NCI-H345 treated with DMSO at 0.1 percent for 48 hours (cell line): ENCODE data around the gene HCFC1.

ENCODE experiments used
- DNase-seq: peaks from one replicate; lab custom pipeline; 2025; ENCODE audit not compliant: unreplicated experiment; lab: John Stamatoyannopoulos, UW

Gene HCFC1

DNA sequence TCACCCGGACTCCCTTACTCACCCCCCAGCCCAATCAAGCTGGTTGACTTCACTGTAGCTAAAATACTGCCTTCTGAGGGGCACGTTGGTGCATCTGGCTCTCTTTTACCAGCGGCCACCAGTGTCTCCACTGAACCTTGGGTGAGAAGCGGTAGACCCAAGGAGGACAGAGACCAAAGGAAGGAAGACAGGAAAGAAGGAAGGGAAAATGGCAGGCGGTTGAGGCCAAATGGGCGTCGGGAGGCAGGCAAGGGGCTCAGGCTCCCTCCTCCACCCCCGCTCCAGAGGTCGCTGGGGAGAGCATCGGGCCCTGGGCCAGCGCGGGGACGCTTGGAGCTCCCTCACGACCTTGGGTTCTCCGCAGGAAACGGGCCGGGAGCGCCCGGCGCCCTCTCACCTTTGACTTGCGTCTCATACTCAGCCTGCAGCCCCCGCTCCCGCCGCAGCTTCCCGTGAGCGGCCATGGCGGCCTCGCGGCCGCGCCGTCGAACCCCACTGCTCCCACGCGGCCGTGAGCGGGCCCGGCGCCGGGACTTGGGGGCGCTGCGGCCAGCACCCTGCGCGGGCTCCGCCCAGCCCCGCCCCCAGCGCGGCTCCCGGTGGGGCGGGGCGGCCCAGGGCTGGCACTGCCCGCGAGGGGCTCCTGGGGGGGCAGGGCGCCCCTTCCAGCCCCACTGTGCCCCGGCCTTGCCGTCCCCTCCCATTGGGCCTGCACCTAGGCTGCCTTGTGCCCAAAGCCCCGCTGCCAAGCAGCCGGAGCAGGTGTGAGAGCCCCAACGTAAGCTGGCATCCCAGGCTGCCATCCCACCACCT lies 45.7 kb downstream of the HCFC1 start, which contains the start of gene ARHGAP4:
TSS of gene ARHGAP4 (minus strand) at position 526 of the 813 bp plus-strand sequence. CDS start at position 464, 62 bp downstream.
- DNase-seq = no peak

DNA sequence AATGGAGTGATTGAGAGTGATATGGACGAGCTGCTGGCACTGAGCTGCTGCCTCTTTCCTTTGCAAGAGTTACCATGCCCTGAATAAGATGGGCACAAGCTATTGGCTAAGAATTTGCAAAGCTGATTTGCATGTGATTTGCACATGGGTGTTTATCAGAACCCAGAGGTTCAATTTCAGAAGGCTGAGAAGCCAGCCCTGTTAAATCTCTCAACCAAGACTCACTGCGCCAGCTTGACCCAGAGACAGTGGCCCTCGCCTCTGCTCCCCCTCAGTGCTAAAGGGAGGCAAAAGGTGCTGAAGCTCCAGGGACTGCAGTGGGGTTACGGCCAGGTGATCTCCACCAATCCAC lies 46.3 kb downstream of the HCFC1 start:
- no peak for DNase-seq

DNA sequence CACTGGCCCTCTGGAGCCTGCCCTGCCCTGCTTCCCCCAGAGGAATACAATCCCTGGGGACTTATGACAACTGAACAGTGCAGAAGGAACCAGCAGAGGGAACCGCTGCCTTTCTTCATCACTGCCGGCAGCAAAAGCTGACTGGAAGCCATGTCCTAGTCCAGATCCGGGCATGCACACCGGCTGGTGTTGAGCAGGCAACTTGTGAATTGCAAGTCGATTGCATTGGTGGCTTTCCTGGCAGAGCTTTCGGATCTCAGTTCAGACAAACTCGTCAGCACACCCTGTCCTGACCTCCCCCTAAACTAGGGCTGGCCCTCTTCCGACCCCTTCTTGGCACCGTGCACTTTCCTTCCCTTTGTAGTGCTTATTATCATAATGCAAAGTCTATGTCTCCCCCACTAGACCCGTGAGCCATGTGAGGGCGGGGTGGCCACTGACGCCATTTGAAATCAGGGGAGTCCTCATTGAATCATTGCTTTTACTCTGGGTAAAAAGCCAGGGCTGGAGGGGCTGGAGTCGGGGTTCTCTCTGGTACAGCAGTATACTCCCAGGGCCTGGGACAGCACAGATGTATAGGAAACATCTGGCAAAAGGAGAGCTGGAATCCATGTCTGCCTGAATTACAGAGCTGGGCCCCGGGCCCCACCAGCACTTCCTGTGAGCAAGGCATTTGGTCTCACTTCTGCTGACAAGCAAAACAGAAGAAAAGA lies 47.3 kb downstream of the HCFC1 start:
- no peak for DNase-seq

DNA sequence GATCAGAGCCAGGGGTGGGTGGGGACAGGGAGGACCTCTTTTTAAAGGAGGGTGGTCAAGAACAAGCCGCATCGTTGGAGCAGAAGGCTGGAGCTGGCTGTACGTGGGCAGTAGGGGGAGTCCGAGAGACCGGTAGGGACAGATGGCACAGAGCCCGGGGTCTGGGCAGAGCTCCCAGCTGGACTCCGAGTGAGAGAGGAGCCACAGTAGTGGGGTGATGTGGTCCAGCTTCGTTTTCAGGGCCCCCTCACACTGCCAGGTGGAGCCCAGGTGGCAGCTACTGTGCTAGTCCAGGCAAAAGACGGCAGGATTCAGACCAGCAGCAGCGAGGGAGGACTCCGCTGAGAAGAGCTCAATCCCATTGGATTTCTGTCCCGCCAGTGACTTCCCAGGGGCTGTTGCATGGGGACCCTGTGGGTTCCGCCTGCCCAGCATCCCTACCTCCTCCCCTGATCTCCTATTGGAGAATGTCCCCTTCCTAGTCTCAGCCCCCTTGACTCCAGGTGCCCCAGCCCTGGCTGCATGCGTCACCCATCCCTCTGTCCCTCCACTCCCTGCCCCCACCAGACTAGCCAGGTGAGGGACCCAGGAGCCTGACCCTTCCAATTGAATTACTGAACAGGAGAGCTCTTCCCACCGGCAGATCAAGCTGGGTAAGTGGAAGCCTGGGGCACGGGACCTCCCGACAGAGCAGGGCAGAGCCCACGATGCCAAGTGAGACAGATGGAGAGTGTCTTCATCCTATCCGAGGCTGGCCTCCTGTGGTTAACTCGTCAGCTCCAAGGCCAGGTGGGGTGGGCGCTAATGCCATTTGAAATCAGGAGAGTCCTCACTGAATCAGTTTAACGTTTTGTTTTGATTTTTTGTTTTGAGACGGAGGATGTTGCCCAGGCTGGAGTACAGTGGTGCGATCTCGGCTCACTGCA lies 48.4 kb downstream of the HCFC1 start:
- no peak for DNase-seq

DNA sequence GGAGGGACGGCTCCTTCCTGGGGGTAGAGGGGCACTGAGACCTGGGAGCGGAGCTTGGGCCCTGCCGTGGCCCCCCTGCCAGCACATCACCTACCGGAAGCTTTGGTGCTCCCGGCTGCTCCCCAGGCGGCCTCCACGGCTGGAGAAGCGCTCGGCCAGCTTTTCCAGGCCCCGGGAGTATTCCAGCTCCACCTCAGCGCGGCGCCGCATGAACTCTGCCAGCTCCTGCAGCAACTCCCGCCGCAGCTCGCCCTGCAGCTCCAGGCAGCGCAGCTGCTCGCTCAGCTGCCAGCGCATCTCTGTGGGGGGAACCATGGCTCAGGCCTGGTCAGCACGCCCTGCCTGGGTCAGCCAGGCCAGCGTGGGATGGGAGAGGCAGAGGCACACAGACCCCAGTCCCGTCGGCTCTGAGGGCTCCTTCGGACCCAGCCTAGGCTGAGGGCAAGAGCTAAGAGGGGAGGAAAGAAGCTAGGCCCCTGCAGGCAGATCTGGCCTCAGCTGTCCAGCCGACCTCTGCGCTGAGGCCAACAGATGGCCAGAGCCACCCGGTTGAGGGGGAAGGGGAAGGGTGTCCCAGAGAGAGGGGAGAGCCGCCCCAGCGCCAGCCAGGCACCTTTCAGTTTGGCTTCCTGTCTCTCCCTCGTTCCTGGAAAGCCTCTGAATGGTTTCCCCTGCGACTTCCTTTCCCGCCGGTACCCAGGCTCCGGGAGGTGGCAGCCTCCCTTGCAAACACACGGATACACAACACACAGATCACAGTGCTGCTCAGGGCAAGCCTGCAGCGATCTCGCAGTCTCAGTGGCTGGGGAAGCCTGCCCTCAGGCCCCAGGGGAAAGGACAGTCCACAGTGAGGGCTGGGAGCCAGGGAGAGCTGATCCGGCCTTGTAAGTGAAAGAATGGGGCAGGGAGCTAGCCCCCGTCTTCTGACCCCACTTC lies 49.8 kb downstream of the HCFC1 start:
- no peak for DNase-seq

DNA sequence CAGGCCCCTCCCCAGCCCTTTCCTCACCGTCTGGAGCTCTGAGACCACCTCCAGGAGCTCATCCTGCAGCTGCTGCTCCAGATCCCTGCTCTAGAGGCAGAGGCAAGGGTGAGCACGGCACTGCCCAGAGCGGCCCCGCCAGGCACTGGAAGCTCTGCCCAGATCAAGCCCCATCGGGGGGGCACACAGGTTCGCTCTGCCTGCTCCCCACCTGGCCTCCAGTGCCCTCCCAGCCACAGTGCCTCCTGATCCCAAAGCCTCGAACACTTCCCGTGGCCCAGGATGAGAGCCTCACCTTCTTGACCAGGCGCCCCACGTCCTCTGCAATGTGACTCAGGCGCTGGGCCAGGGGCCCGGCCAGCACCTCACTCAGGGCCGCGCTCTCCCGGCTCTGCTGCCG lies 50.5 kb downstream of the HCFC1 start:
- DNase-seq = no peak

DNA sequence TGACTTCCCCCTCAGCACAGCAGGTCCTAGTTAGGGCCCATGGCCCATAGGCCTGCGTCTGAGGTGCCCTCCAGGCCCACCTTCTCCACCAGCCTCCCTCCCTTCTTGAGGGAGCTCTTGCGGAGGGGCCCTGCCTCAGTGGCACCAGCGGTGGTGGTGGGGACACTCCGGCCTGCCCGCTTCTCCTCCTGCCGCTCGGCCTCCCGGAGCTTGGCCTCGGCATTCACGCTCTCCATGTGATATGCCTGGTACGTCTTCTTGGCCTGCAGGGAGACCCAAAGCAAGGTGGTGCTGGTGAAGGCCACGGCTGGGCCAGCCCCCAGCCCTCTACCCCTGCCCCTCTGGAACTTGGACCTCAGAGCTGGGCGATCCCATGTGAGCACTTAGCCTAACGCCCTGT lies 51.1 kb downstream of the HCFC1 start:
- no peak for DNase-seq

DNA sequence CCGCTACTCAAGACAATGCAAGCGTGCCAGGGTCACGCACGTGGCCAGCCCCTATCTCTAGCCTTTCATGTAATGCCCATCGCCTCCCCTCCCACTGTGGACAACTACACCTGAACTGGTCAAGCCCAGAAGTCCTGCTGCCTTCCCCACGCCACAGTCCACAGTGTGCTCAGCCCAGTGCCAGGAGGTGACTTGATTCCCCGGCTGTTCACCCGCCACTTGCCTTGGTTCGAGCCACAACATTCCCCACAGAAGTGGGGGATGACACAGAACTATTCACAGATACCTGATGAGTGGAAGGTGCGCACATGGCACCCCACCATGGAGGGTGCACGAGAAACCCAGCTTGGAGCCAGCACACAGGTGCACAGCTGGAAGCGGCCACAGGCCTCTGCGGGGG lies 52.3 kb downstream of the HCFC1 start:
- DNase-seq = no peak

DNA sequence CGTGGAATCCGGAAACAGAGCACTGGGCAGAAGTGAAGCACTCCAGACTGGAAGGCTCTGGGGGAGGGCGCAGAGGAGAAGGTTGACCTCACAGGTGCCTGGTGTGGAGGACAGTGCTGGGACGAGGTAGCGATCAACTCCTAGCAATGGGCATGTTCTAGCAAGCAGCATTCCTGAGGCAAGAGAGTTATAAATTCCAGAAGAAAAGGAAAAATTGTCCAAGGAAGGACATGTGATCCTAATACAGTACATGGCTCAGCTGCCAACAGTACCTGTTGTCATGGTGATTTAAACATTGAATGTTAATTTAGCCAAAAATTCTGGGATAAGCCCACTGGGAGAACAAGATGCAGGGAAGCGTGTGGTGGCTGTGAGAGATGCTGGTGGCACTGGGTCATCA lies 53.7 kb downstream of the HCFC1 start:
- no peak for DNase-seq

DNA sequence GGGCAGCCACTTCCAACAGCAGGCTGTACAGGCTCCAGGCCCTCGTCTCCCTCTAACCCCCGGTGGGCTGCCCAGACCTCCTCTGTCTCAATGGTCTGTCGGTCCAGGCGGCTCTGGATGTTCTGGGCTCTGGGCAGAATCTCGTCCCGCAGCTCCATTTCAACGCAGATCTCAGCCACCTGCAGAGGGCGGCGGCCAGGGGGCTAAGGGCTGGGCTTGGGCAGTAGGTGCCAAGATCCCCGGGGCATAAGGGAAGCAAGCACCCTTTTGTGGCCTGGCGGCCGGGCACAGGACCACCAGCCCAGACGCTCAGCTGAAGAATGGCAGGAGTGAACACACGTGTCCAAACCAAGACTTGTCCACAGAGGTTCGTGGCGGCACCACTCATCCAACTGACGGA lies 57.9 kb downstream of the HCFC1 start:
- no peak for DNase-seq

DNA sequence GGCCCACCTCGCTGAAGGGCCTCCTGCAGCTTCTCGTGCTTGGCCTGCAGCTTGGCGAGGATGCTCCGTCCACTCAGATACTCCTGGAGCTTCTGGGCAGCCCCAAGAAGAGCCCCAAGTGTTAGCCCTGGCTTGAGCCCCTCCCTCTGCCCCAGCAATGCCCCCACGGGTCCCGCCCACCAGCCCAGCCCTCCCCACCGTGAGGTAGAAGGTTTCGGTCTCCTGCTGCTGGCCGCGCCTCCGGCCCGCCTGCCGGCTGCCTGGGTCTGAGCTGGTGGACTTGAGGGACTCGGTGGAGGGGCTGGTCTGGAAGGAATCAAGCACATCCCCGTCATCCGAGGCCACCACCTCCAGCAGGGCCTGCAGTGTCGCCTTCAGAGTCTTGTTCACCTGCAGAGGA lies 58.4 kb downstream of the HCFC1 start:
- DNase-seq = no peak

DNA sequence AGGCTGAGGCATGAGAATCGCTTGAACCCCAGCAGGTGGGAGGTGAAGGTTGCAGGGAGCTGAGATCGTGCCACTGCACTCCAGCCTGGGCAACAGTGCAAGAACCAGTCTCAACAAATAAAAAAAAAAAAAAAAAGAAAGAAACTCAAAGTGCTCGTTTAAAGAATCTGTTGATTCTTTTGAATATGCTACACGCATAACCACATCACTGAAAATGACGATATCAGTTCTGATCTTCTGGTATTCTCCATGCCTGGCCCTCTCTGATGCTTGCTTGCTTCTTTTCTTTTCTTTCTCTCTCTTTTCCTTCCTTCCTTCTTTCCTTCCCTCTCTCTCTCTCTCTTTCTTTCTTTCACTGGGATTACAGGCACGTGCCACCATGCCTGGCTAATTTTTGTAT lies 59.8 kb downstream of the HCFC1 start:
- DNase-seq = no peak

DNA sequence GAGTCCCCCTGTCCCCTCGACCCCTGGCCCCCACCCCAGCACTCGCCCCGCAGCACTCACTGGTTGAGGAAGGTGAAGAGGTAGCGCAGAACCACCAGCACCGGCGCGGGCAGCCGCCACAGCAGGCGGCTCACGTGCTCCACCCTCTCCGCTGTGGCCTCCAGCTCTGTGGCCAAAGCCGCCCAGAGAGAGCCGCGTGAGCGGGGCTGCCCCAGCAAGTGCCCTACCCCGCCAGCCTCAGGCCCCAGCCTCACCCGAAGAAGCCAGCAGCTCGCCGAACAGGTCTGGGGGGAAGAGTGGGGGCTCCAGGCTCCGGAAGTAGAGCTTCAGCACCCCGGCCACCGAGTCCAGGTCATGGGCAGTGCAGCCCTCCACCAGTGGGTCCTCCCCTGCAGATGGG lies 61.2 kb downstream of the HCFC1 start:
- no peak for DNase-seq

DNA sequence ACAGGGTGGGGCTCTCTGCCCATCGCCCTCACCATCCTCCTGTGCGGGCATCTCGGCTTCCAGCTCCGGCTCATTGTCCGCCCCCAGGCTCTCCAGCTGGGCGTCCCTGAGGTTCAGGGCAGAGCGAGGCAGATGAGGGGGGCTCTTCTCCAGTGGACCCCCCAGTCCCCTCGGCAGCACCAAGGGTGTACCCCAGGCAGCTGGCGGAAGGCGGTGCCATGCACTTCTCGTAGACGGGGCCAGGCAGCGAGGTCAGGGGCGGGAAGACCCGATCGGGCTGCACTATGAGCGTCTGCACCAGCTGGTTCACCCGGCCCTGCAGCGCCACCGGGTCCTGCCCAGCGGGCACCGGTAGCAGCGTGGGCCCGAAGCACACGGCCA lies 61.6 kb downstream of the HCFC1 start:
- no peak for DNase-seq

DNA sequence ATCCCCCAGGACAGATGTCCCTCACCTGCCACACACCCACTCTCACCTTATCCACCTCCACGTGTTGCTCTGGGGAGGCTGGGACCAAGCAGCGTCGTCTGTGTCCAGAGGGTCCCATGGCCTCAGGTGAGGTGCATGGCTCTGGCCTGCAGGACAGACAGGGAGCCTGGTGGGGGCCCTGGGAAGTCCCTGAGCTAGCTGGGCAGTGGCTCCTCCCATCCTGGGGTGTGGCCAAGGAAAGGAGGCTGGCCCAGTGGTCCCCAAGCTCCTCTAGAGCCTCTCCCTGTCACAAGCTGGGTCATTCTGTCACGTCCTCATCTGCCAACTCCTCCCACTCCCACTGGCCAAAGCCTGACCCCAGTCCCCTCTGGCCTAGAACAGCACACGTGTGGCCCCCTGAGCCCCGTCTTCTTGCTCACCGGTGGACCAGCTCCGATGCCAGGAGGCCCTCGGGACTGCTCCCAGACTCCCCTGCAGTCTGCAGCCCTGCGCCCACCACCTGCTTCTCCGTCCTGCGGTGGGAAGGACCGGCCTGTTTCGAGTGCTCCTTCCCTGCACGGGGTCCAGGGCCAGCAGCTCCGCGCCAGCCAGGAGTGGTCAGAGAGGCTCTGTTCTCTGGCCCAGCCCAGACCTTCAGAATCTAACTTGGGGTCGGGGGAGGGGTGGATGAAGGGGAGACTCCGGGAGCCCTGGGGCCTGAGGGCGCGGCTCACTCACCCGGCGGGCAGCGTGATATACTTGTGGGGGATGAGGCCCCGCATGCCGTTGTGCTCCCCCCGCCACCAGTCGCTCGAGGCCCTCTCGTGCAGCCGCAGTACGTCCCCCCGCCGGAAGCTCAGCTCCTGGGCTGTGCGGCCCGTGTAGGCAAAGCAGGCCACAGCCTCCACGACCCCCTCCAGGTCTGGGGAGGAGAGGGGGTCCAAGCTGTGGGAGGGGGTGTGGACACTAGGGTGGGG lies 62.3 kb downstream of the HCFC1 start:
- no peak for DNase-seq

DNA sequence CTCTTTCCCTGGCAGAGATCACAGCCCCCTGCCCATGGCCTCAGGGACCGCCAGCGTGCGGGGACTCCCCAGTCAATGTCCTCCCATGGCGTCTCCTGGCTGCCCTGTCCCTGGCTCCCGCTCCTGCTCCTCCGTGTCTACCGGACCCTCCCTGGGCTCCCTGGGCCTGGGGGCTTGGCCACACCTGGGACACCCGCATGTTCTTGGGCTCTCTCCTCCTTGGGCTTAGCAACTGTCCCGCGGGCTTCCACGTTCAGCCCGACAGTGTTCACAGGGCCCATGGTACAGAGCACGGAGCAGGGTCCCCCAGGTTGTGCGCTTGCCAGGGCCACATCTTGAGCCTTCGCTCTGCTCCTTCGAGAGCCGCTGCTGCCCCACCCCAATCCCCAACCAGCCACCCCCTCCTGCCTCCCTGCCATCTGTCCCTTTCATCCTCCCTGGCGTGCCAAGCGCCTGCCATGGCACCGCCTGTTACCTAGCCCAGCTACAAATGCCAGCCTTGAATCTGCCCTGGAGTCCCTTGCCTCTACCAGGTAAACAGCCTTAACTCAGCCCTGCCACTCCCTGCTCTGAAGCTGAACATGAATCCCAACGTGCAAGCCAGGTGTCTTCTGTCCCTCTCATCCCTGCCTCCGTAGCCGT lies 63.3 kb downstream of the HCFC1 start:
- no peak for DNase-seq

DNA sequence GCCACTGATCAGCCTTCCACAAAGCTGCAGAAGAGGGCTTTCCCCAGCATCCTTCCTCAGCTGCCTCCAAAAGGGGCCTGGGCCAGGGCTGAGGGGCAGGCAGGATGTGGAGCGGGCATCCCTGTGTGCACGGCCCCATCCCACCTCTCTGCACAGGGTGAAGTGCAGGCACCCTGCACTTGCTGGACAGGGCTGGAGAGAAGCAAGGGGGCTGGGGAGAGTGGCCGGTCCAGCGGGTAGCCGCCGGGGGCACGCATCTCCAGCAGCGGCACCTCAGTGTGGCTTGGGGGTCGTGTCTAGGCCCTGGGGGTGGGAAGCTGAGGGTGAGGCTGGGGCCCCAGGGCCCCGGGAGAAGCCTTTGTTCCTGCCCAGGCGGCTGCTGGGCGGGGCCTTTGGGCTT lies 64.2 kb downstream of the HCFC1 start:
- DNase-seq = no peak

DNA sequence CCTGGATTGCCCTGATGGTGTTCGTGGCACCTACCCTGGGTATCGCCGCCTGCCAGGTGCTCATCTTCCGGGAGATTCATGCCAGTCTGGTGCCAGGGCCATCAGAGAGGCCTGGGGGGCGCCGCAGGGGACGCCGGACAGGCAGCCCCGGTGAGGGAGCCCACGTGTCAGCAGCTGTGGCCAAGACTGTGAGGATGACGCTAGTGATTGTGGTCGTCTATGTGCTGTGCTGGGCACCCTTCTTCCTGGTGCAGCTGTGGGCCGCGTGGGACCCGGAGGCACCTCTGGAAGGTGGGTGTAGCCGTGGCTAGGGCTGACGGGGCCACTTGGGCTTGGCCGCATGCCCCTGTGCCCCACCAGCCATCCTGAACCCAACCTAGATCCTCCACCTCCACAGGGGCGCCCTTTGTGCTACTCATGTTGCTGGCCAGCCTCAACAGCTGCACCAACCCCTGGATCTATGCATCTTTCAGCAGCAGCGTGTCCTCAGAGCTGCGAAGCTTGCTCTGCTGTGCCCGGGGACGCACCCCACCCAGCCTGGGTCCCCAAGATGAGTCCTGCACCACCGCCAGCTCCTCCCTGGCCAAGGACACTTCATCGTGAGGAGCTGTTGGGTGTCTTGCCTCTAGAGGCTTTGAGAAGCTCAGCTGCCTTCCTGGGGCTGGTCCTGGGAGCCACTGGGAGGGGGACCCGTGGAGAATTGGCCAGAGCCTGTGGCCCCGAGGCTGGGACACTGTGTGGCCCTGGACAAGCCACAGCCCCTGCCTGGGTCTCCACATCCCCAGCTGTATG lies 65.3 kb downstream of the HCFC1 start:
- DNase-seq = no peak
